ENCODE results near the gene CAPN5.
A peak's percentile ranks its signal among the peaks of the same experiment; 100 is the strongest.
"Not testable (repeated sequence)": the region's sequence is repeated elsewhere in the genome, so short reads cannot be mapped to it uniquely, and the experiment has no call there.

CAPN5 gene

GRCh38 chr11:77042111-77042726 is 24.6 kb upstream of the CAPN5 start:
- no peak for DNase-seq (ENCODE audit: low read depth in 1 of 2, low spot score in 1 of 2)

GRCh38 chr11:77044356-77044755 is 22.4 kb upstream of the CAPN5 start:
- no peak for DNase-seq (ENCODE audit: low read depth in 1 of 2, low spot score in 1 of 2)

- no peak for DNase-seq (ENCODE audit: low read depth in 1 of 2, low spot score in 1 of 2)
Measured at GRCh38 chr11:77044886-77045285, 21.9 kb upstream of the CAPN5 start.

GRCh38 chr11:77046060-77046501 is 20.7 kb upstream of the CAPN5 start:
- DNase-seq (ENCODE audit: low read depth in 1 of 2, low spot score in 1 of 2): peak; percentile 19 to 44

GRCh38 chr11:77047007-77047927 is 19.5 kb upstream of the CAPN5 start:
- DNase-seq (ENCODE audit: low read depth in 1 of 2, low spot score in 1 of 2): peak; percentile 41 to 71

GRCh38 chr11:77047928-77048446 is 18.8 kb upstream of the CAPN5 start:
- DNase-seq (ENCODE audit: low read depth in 1 of 2, low spot score in 1 of 2): not testable (repeated sequence)

GRCh38 chr11:77049026-77049425 is 17.7 kb upstream of the CAPN5 start:
- no peak for DNase-seq (ENCODE audit: low read depth in 1 of 2, low spot score in 1 of 2)

GRCh38 chr11:77051511-77051910 is 15.3 kb upstream of the CAPN5 start:
- no peak for DNase-seq (ENCODE audit: low read depth in 1 of 2, low spot score in 1 of 2)

GRCh38 chr11:77052518-77052917 is 14.3 kb upstream of the CAPN5 start:
- DNase-seq (ENCODE audit: low read depth in 1 of 2, low spot score in 1 of 2): no peak

- no peak for DNase-seq (ENCODE audit: low read depth in 1 of 2, low spot score in 1 of 2)
Measured at GRCh38 chr11:77053217-77054015, 13.4 kb upstream of the CAPN5 start.

- DNase-seq (ENCODE audit: low read depth in 1 of 2, low spot score in 1 of 2): no peak
Measured at GRCh38 chr11:77054084-77054483, 12.7 kb upstream of the CAPN5 start.

- DNase-seq (ENCODE audit: low read depth in 1 of 2, low spot score in 1 of 2): no peak
Measured at GRCh38 chr11:77055101-77055561, 11.6 kb upstream of the CAPN5 start.

GRCh38 chr11:77055913-77056312 is 10.9 kb upstream of the CAPN5 start:
- DNase-seq (ENCODE audit: low read depth in 1 of 2, low spot score in 1 of 2): no peak

GRCh38 chr11:77056814-77057402 is 9.9 kb upstream of the CAPN5 start:
- DNase-seq (ENCODE audit: low read depth in 1 of 2, low spot score in 1 of 2): no peak

- no peak for DNase-seq (ENCODE audit: low read depth in 1 of 2, low spot score in 1 of 2)
Measured at GRCh38 chr11:77057938-77058474, 8.8 kb upstream of the CAPN5 start.

- DNase-seq (ENCODE audit: low read depth in 1 of 2, low spot score in 1 of 2): no peak
Measured at GRCh38 chr11:77058900-77059299, 7.9 kb upstream of the CAPN5 start.

GRCh38 chr11:77059806-77060205 is 7.0 kb upstream of the CAPN5 start:
- DNase-seq (ENCODE audit: low read depth in 1 of 2, low spot score in 1 of 2): no peak

GRCh38 chr11:77060234-77060633 is 6.5 kb upstream of the CAPN5 start:
- DNase-seq (ENCODE audit: low read depth in 1 of 2, low spot score in 1 of 2): no peak

GRCh38 chr11:77061258-77061657 is 5.5 kb upstream of the CAPN5 start:
- not testable (repeated sequence) for DNase-seq (ENCODE audit: low read depth in 1 of 2, low spot score in 1 of 2)

- no peak for DNase-seq (ENCODE audit: low read depth in 1 of 2, low spot score in 1 of 2)
Measured at GRCh38 chr11:77062924-77063323, 3.8 kb upstream of the CAPN5 start.

- no peak for DNase-seq (ENCODE audit: low read depth in 1 of 2, low spot score in 1 of 2)
Measured at GRCh38 chr11:77063407-77063806, 3.4 kb upstream of the CAPN5 start.
